OCI-LY3 (cell line): ENCODE measurements around the gene INSC.

Experiments
- H2AFZ ChIP-seq: fragments of 200-600, 300-600 bp; shearing (Covaris generic); 2 replicates; pipeline ENCODE4 v1.6.0; 2014; ENCODE audit warnings: antibody characterized with exemption, low read depth, low read length
- H3K27ac ChIP-seq: fragments of 200-600, 300-600 bp; sonication (generic); 2 replicates; pipeline ENCODE4 v1.5.1; 2014; ENCODE audit warnings: mild to moderate bottlenecking, low read length, moderate library complexity, mixed read lengths
- H3K27me3 ChIP-seq: fragments of 200-600, 300-600 bp; sonication (generic); 2 replicates; pipeline ENCODE4 v1.6.1; 2014; ENCODE audit warnings: low read depth, low read length, mixed read lengths
- H3K36me3 ChIP-seq: fragments of 200-600, 300-600 bp; sonication (generic); replicated peaks from 2 replicates; pipeline ENCODE3; 2014; ENCODE audit warnings: low read depth, low read length, mixed read lengths
- H3K4me1 ChIP-seq: fragments of 300-600, 200-600 bp; sonication (generic); 2 replicates; pipeline ENCODE4 v1.6.1; 2014; ENCODE audit warnings: low read length, mixed read lengths
- H3K4me2 ChIP-seq: fragments of 200-600, 300-600 bp; sonication (generic); 2 replicates; pipeline ENCODE4 v1.6.1; 2014; ENCODE audit warnings: low read length, mixed read lengths
- H3K4me3 ChIP-seq: fragments of 300-600, 200-600 bp; sonication (generic); 2 replicates; pipeline ENCODE4 v1.5.1; 2014; ENCODE audit warnings: antibody characterized with exemption, mild to moderate bottlenecking, low read length, moderate library complexity
- H3K79me2 ChIP-seq: fragments of 300-600, 200-600 bp; shearing (Covaris generic); 2 replicates; pipeline ENCODE4 v1.6.1; 2014; ENCODE audit warnings: mild to moderate bottlenecking, low read length, mixed read lengths
- H3K9ac ChIP-seq: fragments of 300-600, 200-600 bp; shearing (Covaris generic); 2 replicates; pipeline ENCODE4 v1.6.0; 2014; ENCODE audit warnings: mild to moderate bottlenecking, low read length, moderate library complexity
- H3K9me3 ChIP-seq: fragments of 200-600, 300-600 bp; shearing (Covaris generic); 2 replicates; pipeline ENCODE4 v1.6.1; 2014; ENCODE audit warnings: low read length, mixed read lengths; ENCODE audit not compliant: insufficient read depth
- H4K20me1 ChIP-seq: fragments of 200-600, 300-600 bp; sonication (generic); 2 replicates; pipeline ENCODE4 v1.6.1; 2016; ENCODE audit warnings: low read length, mixed read lengths; ENCODE audit not compliant: insufficient read depth
- CTCF ChIP-seq: fragments of 200-600, 300-600 bp; sonication (generic); IDR thresholded peaks from 2 replicates; pipeline ENCODE4 v1.5.1; 2014; ENCODE audit warnings: antibody characterized with exemption, low read length, low read depth
- EZH2phosphoT487 ChIP-seq: fragments of 200-600 bp; shearing (Covaris generic); IDR thresholded peaks from 2 replicates; pipeline ENCODE4 v1.6.1; 2018; ENCODE audit warnings: antibody characterized with exemption, mixed run types, low read depth

INSC gene

DNA sequence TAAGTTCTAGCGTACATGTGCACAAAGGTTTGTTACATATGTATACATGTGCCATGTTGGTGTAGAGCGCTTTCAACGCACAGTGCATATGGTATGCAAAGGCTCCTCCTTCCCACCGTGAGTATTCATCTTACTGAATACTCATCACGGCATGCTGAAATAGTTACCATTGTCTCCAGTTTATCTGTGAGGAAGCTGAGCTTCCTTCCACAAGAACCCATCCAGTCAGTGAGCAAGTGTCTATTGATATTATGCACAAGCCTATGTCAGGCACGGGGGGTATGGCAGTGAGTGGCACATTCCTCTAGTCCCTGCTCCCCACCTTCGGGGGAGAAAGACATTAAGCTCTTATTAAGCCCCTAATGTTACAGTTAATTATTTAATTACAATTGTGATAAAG is 28.1 kb downstream of the INSC start:
- TF ChIP-seq CTCF = no peak
- 0 out of 2 replicates have a peak, but pooled peaks cover 15% of the 10 kb centered on the region for H3K27me3 ChIP-seq
- H3K9me3 ChIP-seq = no peaks in the 10 kb centered on the region
- H4K20me1 ChIP-seq = no peaks in the 10 kb centered on the region
- H3K36me3 ChIP-seq = no peaks in the 10 kb centered on the region
- H3K4me2 ChIP-seq = no peak overlapping the region
- no peak overlapping the region for H3K4me3 ChIP-seq
- H3K9ac ChIP-seq = no peak overlapping the region
- H3K79me2 ChIP-seq = no peaks in the 10 kb centered on the region
- no peaks in the 10 kb centered on the region for H3K4me1 ChIP-seq
- no peak overlapping the region for H2AFZ ChIP-seq
- H3K27ac ChIP-seq = no peak overlapping the region

DNA sequence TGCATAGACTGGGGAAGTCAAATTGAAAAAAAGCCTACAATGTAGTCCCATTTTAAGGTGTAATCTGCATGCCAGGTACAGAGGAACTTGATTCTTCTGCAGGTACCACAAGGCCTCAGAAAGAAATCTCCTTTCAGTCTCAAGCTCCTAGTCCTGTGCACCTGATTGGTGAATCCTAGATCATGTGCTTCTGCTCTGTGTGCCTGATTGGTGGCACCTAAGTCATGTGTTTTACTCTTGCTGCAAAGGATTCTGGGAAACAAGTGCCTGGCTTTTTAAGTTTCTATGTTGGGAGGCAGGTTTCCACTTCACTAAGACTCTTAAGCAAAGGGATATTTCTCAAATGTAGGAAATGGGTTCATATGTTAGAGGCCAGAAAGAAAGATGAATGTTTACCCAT is 29.1 kb downstream of the INSC start:
- no peak for TF ChIP-seq EZH2phosphoT487
- TF ChIP-seq CTCF = no peak
- H3K36me3 ChIP-seq = no peaks in the 10 kb centered on the region
- H3K9ac ChIP-seq = no peak overlapping the region
- no peak overlapping the region for H3K4me2 ChIP-seq
- no peaks in the 10 kb centered on the region for H3K9me3 ChIP-seq
- no peak overlapping the region for H2AFZ ChIP-seq
- H3K27ac ChIP-seq = no peak overlapping the region
- H3K4me3 ChIP-seq = no peak overlapping the region
- H3K79me2 ChIP-seq = no peaks in the 10 kb centered on the region
- 0 out of 2 replicates have a peak, but pooled peaks cover 15% of the 10 kb centered on the region for H3K27me3 ChIP-seq
- no peaks in the 10 kb centered on the region for H4K20me1 ChIP-seq
- no peaks in the 10 kb centered on the region for H3K4me1 ChIP-seq

GRCh38 chr11:15144347-15144746 is 29.6 kb downstream of the INSC start:
- Histone ChIP-seq H4K20me1 (no peaks in the 10 kb centered on the region), H3K9ac (no peak overlapping the region), H3K36me3 (no peaks in the 10 kb centered on the region)

GRCh38 chr11:15145151-15145550 is 30.4 kb downstream of the INSC start:
- Histone ChIP-seq H3K4me1 (no peaks in the 10 kb centered on the region), H3K4me3 (no peak overlapping the region), H4K20me1 (no peaks in the 10 kb centered on the region), H3K9ac (no peak overlapping the region), H3K79me2 (no peaks in the 10 kb centered on the region), H3K36me3 (no peaks in the 10 kb centered on the region), H3K4me2 (no peak overlapping the region), H3K9me3 (no peaks in the 10 kb centered on the region), H3K27ac (no peak overlapping the region), H3K27me3 (0 out of 2 replicates have a peak, but pooled peaks cover 15% of the 10 kb centered on the region), H2AFZ (no peak overlapping the region)
- TF ChIP-seq EZH2phosphoT487 = no peak
- TF ChIP-seq CTCF = no peak

More at GRCh38 chr11:15144347-15144746, 29.6 kb downstream of the INSC start:
- Histone ChIP-seq H3K4me1 (no peaks in the 10 kb centered on the region), H3K9me3 (no peaks in the 10 kb centered on the region), H2AFZ (no peak overlapping the region), H3K27me3 (0 out of 2 replicates have a peak, but pooled peaks cover 15% of the 10 kb centered on the region), H3K79me2 (no peaks in the 10 kb centered on the region), H3K27ac (no peak overlapping the region), H3K4me3 (no peak overlapping the region), H3K4me2 (no peak overlapping the region)
- TF ChIP-seq EZH2phosphoT487 (no peak), CTCF (no peak)
